ENCODE data around the gene DEAF1.
"Not testable (repeated sequence)": the region's sequence is repeated elsewhere in the genome, so short reads cannot be mapped to it uniquely, and the experiment has no call there.

Gene DEAF1, protein sequence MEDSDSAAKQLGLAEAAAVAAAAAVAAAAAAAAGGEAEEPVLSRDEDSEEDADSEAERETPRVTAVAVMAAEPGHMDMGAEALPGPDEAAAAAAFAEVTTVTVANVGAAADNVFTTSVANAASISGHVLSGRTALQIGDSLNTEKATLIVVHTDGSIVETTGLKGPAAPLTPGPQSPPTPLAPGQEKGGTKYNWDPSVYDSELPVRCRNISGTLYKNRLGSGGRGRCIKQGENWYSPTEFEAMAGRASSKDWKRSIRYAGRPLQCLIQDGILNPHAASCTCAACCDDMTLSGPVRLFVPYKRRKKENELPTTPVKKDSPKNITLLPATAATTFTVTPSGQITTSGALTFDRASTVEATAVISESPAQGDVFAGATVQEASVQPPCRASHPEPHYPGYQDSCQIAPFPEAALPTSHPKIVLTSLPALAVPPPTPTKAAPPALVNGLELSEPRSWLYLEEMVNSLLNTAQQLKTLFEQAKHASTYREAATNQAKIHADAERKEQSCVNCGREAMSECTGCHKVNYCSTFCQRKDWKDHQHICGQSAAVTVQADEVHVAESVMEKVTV

DNA sequence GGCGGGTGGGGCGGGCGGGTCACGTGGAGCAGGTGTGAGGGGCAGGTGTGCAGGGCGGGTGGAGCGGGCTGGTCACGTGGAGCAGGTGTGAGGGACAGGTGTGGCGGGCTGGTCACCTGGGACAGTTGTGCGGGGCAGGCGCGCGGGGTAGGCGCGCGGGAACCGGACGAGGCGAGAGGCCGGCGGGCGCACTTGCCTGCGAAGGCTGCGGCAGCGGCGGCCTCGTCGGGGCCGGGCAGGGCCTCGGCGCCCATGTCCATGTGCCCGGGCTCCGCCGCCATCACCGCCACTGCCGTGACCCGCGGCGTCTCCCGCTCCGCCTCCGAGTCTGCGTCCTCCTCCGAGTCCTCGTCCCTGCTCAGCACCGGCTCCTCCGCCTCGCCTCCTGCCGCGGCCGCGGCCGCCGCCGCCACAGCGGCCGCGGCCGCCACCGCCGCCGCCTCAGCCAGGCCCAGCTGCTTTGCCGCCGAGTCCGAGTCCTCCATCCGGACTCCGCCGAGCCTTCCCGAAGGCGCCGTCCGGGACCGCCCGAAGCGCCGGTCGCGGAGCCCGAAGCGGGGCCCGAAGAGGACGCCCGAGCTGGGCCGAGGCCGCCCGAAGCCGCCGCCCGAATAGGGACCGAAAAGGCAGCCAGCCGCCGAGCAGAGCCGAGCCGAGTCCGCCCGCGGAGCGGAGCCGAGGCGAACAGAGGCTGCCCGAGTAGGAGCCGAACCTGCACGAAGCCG, at the start of gene DEAF1:
Gene DEAF1 (minus strand): TSS at position 660 of the 725 bp plus-strand sequence. CDS start 175 bp downstream, at position 485.
- DNase-seq = peak; percentile 96

DNA sequence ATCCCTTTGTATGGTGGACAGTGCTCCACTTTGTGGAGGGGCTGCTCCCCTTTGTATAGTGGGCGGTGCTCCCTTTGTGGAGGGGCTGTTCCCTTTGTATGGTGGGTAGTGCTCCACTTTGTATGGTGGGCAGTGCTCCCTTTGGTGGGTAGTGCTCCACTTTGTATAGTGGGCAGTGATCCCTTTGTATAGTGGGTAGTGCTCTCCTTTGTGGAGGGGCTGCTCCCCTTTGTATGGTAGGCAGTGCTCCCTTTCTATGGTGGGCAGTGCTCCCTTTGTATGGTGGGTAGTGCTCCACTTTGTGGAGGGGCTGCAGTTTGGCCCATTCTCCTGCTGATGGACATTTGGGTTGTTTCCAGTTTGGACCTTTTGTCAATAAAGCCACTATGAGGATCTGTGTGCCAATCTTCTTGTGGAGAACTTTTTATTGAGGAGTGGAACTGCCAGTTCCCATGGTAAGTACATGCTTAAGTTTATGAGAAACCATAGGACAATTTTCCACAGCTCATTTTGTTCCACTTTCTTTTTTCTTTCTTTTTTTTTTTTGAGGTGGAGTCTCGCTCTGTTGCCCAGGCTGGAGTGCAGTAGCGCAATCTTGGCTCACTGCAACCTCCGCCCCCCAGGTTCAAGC, 47.7 kb upstream of the DEAF1 start:
- DNase-seq = no peak

DNA sequence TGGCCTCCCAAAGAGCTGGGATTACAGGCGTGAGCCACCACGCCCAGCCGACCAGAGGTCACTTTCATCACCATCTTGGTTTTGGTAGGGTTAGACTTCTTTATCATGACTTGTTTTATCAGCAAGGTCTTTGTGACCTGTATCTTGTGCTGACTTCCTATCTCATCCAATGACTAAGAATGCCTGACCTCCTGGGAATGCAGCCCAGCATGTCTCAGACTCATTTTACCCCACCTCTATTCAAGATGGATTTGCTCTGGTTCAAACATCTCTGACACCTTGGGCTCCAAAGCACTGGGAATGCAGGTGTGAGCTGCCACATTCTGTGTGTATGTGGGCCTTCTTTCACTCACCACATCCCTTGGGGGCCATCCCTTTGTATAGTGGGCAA, 47.1 kb upstream of the DEAF1 start:
- DNase-seq = no peak

DNA sequence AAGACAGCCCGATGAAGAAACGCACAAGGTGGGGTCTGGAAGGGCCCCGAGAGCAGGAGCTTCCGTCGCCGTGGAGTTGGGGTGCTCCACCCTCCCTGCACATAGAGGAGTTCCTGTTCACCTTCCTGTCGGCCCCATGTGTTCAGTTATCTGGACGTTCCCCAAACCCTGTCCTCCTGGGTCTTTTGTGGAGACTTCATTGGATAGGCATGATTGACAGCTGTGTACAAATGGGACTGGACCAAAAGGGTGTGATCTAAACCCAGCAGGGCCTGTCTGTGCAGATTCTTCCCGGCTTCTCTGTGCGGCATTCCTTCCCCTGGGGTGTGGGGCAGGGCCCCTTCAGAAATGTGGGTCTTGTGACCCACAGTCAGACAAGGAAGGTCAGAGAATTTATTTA, 42.9 kb upstream of the DEAF1 start:
- DNase-seq = not testable (repeated sequence)

DNA sequence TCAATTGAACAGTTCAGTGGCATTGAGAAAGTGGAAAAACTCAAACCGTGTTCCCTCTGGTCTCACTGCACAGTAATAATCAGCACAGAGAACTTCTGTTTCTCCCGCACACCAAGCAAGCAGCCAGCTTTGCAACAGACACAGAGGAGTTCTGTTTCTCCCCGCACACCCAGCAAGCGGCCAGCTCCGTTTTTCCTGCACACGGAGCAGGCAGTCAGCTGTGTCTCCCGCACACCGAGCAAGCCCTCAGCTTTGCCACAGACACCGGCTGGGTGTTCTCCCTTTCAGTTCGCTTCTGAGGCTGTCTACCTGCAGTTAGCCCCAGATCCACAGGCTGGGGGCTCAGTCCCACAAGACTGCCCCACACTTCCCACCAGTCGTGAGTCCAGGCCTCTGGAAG, 42.3 kb upstream of the DEAF1 start:
- DNase-seq = no peak

DNA sequence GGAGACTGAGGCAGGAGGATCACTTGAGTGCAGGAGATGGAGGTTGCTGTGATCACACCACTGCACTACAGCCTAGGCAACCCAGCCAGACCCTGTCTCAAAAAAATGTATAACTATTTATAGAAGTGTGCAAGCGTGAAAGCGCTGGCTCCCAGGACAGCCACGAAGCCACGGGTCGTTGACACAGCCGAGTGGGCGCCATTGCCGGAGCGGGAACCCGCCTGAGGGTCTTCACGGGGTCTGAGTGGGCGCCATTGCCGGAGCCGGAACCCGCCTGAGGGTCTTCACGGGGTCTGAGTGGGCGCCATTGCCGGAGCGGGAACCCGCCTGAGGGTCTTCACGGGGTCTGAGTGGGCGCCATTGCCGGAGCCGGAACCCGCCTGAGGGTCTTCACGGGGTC, 39.5 kb upstream of the DEAF1 start:
- DNase-seq = not testable (repeated sequence)

DNA sequence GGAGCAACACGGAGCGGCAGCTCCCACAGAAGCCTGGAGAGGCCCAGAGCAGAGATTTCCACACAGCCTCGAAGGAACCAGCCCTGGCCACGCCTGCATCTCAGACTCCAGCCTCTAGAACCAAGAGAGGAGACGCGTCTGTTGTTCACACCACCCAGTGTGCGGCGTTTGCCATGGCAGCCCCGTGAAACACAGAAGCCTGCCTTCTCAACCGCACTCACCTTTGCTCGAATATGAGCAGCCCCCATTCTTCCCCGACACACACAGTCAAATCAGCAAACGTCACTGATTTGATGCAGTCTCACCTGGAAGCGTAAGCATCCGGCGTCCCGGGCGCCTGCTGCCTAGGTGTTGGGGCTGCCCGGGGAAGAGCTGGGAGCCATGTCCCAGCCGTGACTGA, 38.0 kb upstream of the DEAF1 start:
- DNase-seq = no peak

DNA sequence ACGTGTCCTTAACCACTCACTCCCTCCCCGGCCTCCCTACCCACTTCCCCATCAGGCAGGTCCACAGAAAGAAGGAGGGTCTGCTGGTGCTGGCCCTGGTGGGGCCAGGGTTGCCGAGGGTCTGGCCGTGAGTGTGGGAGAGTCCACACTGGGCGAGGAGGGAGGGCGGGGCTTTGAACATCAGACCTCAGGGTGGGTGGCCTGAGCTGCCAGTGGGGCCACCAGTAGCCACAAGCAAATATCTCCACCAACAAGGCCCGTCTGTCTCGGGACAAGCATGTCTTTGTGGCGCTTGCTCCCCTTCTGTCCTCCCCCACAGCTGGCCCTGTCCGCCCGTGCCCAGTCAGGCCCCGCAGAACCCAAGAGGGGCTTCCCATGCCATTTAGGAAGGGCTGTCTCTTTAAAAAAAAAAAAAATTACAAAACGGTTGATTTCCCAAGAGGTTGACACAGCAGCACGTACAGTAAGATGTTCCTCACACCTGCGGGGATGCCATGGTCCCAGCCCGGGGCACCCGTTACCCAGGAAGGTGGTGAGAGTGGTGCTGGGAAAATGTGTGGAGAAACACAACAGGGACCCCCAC, 34.6 kb upstream of the DEAF1 start:
- DNase-seq = no peak

DNA sequence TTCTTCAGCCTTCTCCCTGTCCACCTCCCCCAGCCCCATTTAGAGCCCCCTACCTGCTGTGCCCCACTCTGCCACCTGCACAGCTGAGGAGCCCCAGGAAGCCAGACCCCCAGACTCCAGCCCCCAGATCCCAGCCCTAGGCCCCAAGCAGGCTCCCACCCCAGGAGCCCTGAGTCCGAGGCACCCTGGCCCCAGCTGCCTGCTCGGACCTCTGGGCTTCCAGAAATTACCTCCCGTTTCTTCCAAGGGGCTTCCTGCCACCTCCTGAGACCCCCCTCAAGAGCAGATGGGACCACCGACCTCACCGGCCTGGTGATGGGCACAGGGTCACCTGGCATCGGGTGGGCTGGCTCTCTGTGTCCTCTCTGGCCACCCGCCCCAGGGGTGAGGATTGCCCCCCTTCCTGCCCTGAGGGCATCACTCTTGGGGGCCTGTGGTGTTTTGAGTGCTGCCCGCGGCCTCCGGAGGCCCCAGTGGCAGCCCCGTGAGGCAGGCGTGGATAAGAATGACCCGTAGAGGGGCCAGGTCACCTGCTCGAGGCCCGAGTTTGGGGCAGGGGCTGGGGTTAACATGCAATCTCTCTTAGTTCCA, 34.0 kb upstream of the DEAF1 start:
- no peak for DNase-seq

DNA sequence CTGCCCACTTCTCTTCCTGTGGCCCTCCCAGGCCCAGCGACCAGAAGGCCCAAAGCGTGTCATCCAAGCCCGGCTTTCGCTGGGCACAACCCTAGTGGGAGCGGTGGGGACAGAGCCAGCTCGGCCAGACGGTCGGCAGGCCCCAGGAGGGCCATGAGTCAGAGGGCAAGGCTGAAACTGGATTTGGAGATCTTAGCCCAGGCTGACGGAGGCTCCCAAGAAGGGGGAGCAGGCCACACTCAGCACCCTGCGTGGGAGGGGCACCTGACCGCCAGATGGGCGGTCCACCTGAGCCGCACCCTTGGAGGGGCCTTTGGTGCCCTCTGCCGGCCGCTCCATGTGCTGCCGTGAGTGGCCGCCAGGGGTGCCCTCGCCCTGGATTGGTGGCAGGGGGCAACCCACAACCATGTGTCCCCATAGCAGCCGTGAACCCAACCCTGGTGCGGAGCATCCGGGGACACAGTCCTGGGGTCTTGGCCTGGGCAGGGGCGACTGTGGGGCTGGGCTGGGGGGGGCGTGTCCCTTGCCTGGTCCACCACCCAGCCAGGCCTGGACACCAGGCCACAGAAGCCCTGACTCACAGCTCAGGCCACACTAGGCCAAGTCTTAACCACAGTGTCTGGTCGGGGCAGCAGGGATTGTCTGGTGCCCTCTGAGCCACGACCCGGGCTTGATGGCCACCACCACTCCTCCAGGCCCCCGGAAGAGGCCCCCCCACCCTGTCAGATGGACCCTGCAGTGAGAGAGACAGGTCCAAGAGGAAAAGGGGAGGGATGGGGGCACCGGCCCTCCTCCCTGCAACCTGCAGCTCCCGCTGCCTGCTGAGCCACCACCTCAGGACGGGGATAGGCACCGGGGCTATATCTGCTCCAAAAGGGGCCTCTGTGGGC, 33.1 kb upstream of the DEAF1 start:
- DNase-seq = peak; percentile 89

DNA sequence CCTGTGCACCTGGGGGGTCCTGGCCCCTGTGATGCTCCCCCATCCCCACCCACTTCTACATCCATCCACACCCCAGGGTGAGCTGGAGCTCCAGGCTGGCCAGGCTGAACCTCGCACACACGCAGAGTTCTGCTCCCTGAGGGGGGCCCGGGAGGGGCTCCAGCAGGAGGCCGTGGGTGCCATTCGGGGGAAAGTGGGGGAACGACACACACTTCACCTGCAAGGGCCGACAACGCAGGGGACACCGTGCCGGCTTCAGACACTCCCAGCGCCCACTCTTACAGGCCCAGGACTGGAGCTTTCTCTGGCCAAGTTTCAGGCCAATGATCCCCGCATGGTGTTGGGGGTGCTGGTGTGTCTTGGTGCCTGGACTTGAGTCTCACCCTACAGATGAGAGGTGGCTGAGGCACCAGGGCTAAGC, 32.3 kb upstream of the DEAF1 start:
- no peak for DNase-seq

DNA sequence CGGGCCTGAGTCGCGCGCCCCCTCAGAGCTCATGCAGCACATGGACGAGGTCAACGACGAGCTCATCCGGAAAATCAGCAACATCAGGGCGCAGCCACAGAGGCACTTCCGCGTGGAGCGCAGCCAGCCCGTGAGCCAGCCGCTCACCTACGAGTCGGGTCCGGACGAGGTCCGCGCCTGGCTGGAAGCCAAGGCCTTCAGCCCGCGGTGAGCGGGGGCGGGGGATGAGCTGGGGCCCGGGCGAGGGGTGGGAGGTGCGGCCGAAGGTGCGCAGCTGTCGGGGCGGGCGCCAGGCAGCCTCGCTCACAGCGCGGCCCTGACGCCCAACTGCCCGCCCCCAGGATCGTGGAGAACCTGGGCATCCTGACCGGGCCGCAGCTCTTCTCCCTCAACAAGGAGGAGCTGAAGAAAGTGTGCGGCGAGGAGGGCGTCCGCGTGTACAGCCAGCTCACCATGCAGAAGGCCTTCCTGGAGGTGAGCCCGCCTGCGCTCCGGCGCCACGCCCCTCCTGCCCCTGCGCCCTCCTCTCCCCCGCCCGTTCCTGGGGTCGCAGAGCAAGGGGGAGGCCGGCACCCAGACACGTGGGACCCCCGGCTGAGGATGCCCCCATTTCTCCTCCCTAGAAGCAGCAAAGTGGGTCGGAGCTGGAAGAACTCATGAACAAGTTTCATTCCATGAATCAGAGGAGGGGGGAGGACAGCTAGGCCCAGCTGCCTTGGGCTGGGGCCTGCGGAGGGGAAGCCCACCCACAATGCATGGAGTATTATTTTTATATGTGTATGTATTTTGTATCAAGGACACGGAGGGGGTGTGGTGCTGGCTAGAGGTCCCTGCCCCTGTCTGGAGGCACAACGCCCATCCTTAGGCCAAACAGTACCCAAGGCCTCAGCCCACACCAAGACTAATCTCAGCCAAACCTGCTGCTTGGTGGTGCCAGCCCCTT, 31.5 kb upstream of the DEAF1 start:
- no peak for DNase-seq

DNA sequence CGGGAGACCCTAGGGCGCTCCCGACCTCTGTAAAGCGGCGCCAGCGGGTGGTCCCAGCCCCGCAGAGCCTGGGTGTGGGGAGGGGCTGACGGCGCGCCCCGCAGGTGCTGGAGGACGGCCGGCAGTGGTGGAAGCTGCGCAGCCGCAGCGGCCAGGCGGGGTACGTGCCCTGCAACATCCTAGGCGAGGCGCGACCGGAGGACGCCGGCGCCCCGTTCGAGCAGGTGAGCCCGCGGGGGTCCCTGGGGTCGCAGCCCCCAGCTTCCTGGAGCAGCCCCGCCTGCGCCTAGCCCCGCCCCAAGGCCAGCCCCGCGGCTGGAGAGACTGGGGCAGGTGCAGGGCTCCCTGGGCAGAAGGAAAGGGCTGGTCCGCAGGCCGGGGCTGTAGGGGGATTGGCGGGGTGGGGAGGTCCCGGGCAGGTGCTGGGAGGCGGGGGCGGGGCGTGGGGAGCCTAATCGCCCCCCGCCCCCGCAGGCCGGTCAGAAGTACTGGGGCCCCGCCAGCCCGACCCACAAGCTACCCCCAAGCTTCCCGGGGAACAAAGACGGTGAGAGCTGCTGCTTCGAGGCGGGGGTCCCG, 30.7 kb upstream of the DEAF1 start:
- no peak for DNase-seq

DNA sequence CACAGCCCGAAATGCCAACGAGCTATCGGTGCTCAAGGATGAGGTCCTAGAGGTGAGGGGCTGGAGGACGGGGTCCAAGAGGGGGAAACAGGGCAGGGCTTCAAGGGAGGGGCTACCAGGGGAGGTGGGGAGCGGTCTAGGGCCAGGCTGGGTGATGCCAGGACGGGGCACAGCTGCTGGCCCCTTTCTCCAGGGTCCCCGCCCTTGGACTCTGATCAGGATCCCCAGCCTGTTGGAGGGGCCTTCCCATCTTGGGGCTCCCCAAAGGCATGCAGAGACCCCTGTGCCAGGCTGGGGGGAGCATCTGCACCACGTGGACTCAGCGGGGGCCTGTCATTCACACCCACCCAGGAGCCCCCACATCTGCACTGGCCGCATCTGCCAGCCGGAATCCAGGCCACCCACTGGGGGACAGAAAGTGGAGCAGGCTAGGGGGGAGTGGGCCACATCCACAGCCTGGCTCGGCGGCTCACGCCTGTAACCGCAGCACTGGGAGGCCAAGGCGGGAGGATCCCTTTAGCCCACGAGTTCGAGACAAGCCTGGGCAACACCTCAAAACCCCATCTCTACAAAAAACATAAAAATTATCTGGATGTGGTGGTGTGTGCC, 29.9 kb upstream of the DEAF1 start:
- no peak for DNase-seq

DNA sequence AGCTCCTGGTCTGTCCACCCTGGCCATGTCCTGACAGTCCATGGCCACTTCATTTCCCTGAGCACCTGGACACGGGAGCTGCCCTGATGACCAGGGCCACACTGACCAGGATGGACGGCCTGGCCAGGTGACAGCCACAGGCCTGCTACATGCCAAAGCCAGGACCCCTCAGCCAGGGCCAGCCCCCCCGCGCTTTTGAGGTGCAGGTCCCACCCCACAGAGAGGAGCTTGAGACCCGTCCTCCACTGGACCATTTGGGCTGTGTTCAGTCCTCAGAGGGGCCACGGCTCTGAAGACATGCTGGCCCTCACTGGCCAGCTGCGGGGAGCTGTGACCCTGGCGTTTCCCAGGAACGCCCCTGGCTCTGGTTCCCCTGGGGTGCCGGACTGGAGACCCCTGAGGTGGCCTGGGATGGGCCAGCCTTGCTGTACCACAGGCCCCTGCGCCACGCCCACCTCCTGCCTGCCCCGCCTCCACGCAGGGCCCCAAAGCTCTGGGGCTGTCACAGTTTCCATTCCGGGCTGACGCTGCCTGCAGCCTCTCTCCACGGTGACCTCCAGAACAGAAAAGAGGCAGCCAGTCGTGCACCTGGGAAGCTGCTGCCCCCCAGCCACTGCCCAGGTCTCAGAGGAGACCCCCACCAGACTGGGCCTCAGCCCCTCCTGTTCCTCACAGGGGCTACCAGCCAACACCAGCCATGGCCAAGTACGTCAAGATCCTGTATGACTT, 29.2 kb upstream of the DEAF1 start:
- no peak for DNase-seq

DNA sequence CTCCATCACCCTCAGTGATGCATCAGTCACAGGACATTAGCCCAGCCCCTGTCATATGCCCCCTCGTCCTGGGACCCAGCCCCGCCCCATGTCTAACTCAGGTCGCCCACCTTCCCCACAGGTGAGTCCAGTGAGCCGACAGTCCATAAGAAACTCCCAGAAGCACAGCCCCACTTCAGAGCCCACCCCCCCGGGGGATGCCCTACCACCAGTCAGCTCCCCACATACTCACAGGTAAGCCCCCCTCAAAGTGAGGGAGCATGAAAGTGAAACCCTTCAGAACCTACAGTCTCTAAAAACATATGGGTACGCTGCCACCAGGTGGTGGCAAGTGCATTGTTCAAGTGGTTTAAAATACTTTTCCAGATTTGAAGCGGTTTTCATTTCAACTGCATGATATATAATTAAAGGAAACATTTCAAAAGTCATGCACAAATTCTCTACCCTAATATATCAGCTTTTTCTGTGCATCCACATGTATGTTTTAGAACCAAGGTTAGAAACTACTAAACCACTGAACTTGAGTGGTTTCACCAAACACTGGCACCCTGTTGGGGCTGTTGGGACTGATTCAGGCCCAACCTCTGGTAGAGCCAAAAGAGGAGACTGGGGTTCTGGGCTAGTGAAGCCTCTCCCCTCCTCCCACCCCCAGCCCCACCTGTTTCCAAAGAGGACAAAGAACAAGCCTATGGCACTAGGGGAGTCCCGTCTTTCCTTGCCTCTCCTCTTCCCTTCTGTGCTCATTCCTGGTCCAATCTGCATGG, 28.3 kb upstream of the DEAF1 start:
- DNase-seq = peak; percentile 17

DNA sequence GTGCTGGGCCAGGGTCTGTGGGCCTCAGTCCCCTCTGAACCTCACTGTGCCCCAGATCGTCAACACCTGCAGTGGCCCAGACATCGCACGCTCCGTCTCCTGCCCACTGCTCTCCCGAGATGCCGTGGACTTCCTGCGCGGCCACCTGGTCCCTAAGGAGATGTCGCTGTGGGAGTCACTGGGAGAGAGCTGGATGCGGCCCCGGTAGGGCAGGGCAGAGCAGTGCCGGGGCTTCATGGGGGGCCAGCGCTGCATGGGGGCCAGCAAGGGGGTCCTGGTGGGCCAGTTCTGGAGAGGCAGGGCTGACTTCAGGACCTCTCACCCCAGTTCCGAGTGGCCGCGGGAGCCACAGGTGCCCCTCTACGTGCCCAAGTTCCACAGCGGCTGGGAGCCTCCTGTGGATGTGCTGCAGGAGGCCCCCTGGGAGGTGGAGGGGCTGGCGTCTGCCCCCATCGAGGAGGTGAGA, 27.4 kb upstream of the DEAF1 start:
- no peak for DNase-seq

DNA sequence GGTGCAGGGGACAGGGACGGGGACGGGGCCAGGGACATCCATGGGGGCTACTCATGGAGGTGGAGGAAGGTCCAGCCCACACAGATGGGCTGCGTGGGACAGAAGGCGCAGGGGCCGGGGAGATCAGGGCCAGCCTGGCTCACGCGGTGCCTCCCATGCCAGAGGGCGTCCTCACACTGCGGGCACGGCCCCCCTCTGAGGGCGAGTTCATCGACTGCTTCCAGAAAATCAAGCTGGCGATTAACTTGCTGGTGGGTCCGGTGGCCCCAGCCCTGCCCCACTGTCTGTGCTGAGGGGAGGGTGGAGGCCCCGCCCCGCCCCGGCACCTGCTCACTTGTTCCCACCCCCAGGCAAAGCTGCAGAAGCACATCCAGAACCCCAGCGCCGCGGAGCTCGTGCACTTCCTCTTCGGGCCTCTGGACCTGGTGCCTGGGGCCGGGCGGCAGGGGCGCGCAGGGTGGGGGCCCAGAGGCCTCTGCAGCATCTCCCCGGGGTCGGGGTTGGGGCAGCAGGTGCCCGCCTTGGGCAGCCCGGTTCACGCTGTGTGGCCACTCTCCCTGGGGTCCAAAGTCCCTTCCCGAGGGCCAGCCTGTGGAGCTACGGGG, 26.8 kb upstream of the DEAF1 start:
- DNase-seq = no peak
